Hematopoietic multipotent progenitor cell treated with erythropoietin and hydrocortisone succinate and interleukin-3 and kit ligand, for 17 days (in vitro differentiated cells): ENCODE results near the gene SPATA31C1.
"Not testable (repeated sequence)": the region's sequence is repeated elsewhere in the genome, so short reads cannot be mapped to it uniquely, and the experiment has no call there.

Experiments used
- DNase-seq: peaks from one replicate; pipeline ENCODE4 v3.0.0-alpha.2; 2015; ENCODE audit warnings: low spot score

SPATA31C1 gene

GRCh38 chr9:87917662-87918061 is at the start of gene SPATA31C1:
TSS of gene SPATA31C1 (plus strand) at chr9:87917962.
- not testable (repeated sequence) for DNase-seq

GRCh38 chr9:87868175-87868574 is 49.6 kb upstream of the SPATA31C1 start:
- DNase-seq, result no peak

DNA sequence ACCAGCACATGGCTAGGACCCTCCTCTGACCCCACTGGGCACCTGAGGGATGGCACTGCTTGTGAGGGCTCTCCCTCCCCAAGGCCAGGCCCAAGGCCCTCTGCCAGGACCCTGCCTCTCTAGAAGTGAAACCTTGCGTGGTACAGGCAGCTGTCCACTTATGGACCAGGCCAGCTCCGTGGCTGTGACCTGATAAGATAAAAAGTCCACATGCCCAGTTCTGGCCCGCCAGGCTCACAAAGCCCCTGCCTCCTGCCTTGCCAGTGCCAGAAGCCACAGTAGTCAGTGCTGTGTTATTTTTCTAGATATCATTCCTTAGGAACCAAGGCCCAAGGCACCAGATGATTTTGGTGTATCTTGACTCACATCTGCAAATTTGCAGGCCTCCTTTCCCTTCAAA is 49.1 kb upstream of the SPATA31C1 start:
- DNase-seq, result no peak

- DNase-seq, result no peak
These were observed 48.7 kb upstream of the SPATA31C1 start for GRCh38 chr9:87869082-87869481.

DNA sequence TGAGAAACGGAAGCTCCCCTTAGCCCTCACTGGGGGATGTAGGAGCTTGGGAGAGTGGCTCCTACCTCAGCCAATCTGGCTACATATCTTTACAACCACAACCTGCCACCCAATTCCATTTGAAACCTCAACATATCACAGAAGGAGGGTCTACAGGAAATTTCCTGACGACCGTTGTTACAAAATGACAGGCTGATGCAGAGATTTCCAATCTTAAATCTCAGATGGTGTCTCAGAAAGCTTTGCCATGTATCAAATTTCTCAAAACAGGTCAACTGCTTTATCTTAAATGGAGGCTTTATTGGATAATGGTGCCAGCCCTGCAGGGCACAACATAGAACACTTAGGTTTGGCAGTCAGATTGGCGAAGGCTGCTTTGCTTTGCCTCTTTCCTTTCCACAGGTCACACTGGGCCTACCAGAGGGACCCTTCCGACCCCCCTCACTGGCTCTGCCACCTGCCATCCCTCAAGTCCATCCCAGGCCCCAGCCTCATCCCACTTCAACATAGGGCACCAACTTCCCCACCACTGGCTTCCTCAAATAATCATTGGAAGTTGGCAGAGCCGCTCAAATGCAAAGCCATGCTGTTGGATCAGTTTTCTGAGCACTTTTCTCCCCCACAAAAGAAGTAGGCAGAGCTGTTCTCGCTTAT is 46.2 kb upstream of the SPATA31C1 start:
- no peak for DNase-seq

- no peak for DNase-seq
These were observed 45.6 kb upstream of the SPATA31C1 start for GRCh38 chr9:87872079-87872624.

- no peak for DNase-seq
These were observed 44.0 kb upstream of the SPATA31C1 start for GRCh38 chr9:87873607-87874303.

GRCh38 chr9:87874304-87874623 is 43.5 kb upstream of the SPATA31C1 start:
- DNase-seq, result no peak

GRCh38 chr9:87875060-87875459 is 42.7 kb upstream of the SPATA31C1 start:
- no peak for DNase-seq

GRCh38 chr9:87875831-87876545 is 41.8 kb upstream of the SPATA31C1 start:
- DNase-seq, result no peak

DNA sequence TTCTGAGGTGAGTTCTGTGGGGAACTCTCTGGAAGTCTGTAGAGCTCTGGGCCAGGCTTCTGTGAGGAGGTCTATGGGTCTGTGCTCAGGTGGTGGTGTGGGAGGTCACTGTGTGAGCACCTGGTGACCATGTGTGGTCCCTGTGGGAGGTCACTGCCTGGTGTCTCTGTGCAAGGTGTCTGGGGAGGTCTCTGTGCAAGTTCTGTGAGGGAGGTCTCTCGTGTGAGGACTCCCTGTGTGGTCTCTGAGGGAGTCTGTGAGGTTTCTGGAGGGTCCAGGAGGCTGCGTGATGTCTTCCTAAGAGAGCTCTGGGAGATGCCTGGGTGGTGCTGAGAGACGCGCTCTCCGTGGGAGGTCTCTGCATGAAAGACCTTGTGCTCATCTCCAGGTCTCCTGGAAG is 41.1 kb upstream of the SPATA31C1 start:
- no peak for DNase-seq

DNA sequence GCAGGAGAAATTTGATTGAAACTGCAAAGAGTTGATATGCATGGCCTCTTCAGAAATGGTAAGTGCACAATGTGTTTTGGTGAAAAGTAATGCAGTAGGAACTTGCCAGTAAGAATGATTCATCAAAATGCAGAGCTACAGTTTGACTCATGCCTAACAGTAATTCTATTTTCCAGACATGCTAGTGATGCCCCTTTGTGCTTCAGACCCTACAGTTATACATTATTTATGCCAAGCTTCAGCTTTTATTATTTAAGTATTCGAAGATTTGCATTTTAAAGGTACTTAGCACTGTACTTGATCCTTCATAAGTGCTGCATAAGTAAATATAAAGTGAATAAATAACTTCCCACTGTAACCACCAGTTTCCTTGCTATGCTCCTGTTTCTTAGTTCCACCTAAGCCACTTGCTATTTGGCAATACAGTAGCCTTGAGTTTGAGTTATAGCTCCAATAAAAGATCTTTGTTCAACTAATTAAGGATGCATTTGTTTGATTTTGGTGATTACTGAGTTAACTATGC is 38.7 kb upstream of the SPATA31C1 start:
- DNase-seq, result peak; percentile 43

DNA sequence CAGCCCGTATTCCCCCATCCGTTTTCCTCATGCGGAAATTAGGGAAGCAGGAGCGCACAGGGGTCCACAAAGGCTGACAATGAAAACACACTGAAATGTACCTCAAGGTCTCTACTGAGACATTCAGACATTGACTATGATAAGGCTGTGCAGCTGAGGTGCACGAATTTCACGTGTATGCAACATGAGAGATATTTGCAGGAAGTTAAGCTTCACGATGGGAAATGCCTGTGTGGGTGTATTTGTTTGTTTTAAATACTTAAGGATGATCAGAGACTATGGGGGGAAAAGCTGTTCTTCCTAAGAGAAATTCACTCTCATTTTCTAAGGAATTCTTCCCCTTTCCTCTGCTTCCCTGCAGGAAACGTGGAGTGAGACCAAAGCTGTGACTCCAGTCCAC is 37.6 kb upstream of the SPATA31C1 start:
- DNase-seq, result no peak

GRCh38 chr9:87880683-87881082 is 37.1 kb upstream of the SPATA31C1 start:
- no peak for DNase-seq

GRCh38 chr9:87882627-87883026 is 35.1 kb upstream of the SPATA31C1 start, which contains the start of gene SPATA31E1:
TSS of gene SPATA31E1 (plus strand) at chr9:87882877. CDS start at chr9:87882892, 15 bp downstream.
- DNase-seq, result no peak

GRCh38 chr9:87883274-87883673 is 34.5 kb upstream of the SPATA31C1 start:
- DNase-seq, result no peak

- DNase-seq, result no peak
These were observed 33.8 kb upstream of the SPATA31C1 start for GRCh38 chr9:87883990-87884389.

DNA sequence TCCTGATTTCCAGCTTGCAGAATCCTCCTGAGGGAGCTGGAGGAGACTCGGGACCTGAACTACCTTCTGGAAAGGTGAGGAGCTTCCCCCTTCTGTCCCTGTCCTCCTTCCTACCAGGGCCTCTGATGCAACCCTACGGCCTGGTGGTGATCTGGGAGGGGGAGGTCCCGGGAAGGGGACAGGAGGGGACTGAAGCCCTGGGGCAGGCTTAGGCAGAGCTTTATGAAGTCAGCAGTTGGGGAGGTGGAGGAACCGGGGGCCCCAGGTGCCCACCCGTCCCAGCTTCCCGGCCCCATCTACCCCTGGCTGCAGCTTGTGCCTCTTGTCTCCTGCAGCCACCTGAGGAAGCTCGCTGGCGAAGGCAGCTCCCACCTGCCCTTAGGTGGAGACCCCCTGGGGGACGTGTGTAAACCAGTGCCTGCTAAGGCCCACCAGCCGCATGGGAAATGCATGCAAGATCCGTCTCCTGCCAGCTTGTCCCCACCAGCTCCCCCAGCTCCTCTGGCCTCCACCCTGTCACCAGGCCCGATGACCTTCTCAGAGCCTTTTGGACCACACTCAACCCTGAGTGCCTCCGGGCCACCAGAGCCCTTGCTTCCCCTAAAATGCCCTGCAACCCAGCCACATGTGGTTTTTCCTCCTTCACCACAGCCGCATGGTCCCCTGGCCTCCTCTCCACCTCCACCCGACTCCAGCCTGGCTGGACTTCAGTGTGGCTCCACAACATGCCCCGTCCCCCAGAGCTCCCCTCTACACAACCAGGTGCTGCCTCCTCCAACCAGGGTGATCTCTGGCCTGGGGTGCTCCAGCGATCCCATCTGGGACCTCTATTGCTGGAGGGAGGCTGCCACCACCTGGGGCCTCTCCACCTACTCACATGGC is 32.9 kb upstream of the SPATA31C1 start:
- no peak for DNase-seq

DNA sequence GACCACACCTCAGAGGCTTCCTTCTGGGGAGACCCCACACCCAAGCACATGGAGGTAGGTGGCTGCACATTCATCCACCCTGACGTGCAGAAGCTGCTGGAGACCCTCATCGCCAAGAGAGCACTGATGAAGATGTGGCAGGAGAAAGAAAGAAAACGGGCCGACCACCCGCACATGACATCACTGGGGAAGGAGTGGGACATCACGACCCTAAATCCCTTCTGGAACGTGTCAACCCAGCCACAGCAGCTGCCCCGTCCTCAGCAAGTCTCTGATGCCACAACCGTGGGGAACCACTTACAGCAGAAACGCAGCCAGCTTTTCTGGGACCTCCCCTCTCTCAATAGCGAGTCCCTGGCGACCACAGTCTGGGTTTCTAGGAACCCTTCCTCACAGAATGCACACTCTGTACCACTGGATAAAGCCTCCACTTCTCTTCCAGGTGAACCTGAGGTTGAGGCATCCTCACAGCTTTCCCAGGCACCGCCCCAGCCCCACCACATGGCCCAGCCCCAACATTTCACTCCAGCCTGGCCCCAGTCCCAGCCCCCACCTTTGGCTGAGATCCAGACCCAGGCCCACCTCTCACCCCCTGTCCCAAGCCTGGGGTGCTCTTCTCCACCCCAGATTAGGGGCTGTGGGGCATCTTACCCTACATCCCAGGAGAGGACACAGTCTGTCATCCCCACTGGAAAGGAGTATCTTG is 32.1 kb upstream of the SPATA31C1 start:
- DNase-seq, result no peak

- DNase-seq, result no peak
These were observed 31.4 kb upstream of the SPATA31C1 start for GRCh38 chr9:87886210-87886932.
